ENCODE results near the gene DCDC2.
"Not testable (repeated sequence)": the region's sequence is repeated elsewhere in the genome, so short reads cannot be mapped to it uniquely, and the experiment has no call there.

The DCDC2 gene

GRCh38 chr6:24225838-24226237 is 132.0 kb downstream of the DCDC2 start:
- no peak for DNase-seq (ENCODE audit: low read depth in 3 of 3)

GRCh38 chr6:24223115-24223919 is 134.5 kb downstream of the DCDC2 start:
- no peak for DNase-seq (ENCODE audit: low read depth in 3 of 3)

GRCh38 chr6:24219670-24220069 is 138.2 kb downstream of the DCDC2 start:
- no peak for DNase-seq (ENCODE audit: low read depth in 3 of 3)

- DNase-seq (ENCODE audit: low read depth in 3 of 3) = no peak
Observed at GRCh38 chr6:24214984-24215383, 142.9 kb downstream of the DCDC2 start.

- DNase-seq (ENCODE audit: low read depth in 3 of 3) = no peak
Observed at GRCh38 chr6:24207413-24207812, 150.4 kb downstream of the DCDC2 start.

- no peak for DNase-seq (ENCODE audit: low read depth in 3 of 3)
Observed at GRCh38 chr6:24205020-24205492, 152.8 kb downstream of the DCDC2 start.

- DNase-seq (ENCODE audit: low read depth in 3 of 3) = not testable (repeated sequence)
Observed at GRCh38 chr6:24204113-24204512, 153.7 kb downstream of the DCDC2 start.

GRCh38 chr6:24197892-24198291 is 160.0 kb downstream of the DCDC2 start:
- DNase-seq (ENCODE audit: low read depth in 3 of 3) = no peak

GRCh38 chr6:24195836-24196597 is 161.8 kb downstream of the DCDC2 start:
- DNase-seq (ENCODE audit: low read depth in 3 of 3) = no peak

GRCh38 chr6:24194978-24195700 is 162.7 kb downstream of the DCDC2 start:
- no peak for DNase-seq (ENCODE audit: low read depth in 3 of 3)

GRCh38 chr6:24193364-24193763 is 164.5 kb downstream of the DCDC2 start:
- DNase-seq (ENCODE audit: low read depth in 3 of 3) = no peak

GRCh38 chr6:24191346-24191745 is 166.5 kb downstream of the DCDC2 start:
- DNase-seq (ENCODE audit: low read depth in 3 of 3) = no peak

- DNase-seq (ENCODE audit: low read depth in 3 of 3) = no peak
Observed at GRCh38 chr6:24188578-24189080, 169.2 kb downstream of the DCDC2 start.

GRCh38 chr6:24187965-24188577 is 169.8 kb downstream of the DCDC2 start:
- DNase-seq (ENCODE audit: low read depth in 3 of 3) = no peak

- no peak for DNase-seq (ENCODE audit: low read depth in 3 of 3)
Observed at GRCh38 chr6:24186349-24186748, 171.5 kb downstream of the DCDC2 start.

GRCh38 chr6:24183584-24183983 is 174.3 kb downstream of the DCDC2 start:
- no peak for DNase-seq (ENCODE audit: low read depth in 3 of 3)

- DNase-seq (ENCODE audit: low read depth in 3 of 3) = no peak
Observed at GRCh38 chr6:24157886-24158285, 200.0 kb downstream of the DCDC2 start.

GRCh38 chr6:24154121-24154520 is 203.7 kb downstream of the DCDC2 start:
- DNase-seq (ENCODE audit: low read depth in 3 of 3) = no peak

GRCh38 chr6:24152014-24152413 is 205.8 kb downstream of the DCDC2 start:
- no peak for DNase-seq (ENCODE audit: low read depth in 3 of 3)

- DNase-seq (ENCODE audit: low read depth in 3 of 3) = no peak
Observed at GRCh38 chr6:24149836-24150235, 208.0 kb downstream of the DCDC2 start.

- DNase-seq (ENCODE audit: low read depth in 3 of 3) = no peak
Observed at GRCh38 chr6:24149296-24149695, 208.6 kb downstream of the DCDC2 start.

- DNase-seq (ENCODE audit: low read depth in 3 of 3) = no peak
Observed at GRCh38 chr6:24148684-24149083, 209.2 kb downstream of the DCDC2 start.

Data from stimulated activated CD4-positive, alpha-beta T cell treated with anti-CD3 and anti-CD28 coated beads, TNF-alpha, amount 100 ng/mL, for 4 hours (primary cell).